Measurements from ENCODE around the gene ADAP2.
A peak's percentile ranks its signal among the peaks of the same experiment; 100 is the strongest.
"Not testable (repeated sequence)": the region's sequence is repeated elsewhere in the genome, so short reads cannot be mapped to it uniquely, and the experiment has no call there.

ADAP2 gene

DNA sequence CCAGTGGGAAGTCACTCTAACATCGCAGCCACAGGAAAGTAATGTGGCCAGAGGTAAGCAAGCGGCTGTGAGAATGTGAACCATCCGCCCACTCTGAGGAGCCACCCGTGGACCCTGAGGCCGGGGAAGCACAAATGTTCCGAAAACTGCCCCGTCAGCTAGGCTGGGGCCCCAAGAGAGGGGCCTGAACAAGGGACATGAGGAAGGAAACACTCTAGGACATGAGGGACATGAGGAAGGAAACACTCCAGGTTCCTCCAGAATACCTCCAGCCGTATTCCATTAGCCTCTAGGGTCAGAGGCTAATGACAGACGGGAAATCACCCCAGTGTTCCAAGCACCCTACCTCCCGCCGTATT is 16.0 kb upstream of the ADAP2 start:
- TF ChIP-seq, protein P1, sequence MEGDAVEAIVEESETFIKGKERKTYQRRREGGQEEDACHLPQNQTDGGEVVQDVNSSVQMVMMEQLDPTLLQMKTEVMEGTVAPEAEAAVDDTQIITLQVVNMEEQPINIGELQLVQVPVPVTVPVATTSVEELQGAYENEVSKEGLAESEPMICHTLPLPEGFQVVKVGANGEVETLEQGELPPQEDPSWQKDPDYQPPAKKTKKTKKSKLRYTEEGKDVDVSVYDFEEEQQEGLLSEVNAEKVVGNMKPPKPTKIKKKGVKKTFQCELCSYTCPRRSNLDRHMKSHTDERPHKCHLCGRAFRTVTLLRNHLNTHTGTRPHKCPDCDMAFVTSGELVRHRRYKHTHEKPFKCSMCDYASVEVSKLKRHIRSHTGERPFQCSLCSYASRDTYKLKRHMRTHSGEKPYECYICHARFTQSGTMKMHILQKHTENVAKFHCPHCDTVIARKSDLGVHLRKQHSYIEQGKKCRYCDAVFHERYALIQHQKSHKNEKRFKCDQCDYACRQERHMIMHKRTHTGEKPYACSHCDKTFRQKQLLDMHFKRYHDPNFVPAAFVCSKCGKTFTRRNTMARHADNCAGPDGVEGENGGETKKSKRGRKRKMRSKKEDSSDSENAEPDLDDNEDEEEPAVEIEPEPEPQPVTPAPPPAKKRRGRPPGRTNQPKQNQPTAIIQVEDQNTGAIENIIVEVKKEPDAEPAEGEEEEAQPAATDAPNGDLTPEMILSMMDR (conservative IDR thresholded peaks at IDR 0.05; ENCODE audit: low read depth, low read length) = no peak
- peaks cover 12% of the 10 kb centered on the region for H3K4me1 ChIP-seq (ENCODE audit: low read depth, poor library complexity, severe bottlenecking)
- H3K27ac ChIP-seq = peak overlapping the region; percentile 38; the same call in 1 of the 2 replicates
- H3K9ac ChIP-seq = peak overlapping the region; percentile 73; the same call in 1 of the 2 replicates
- H3K27me3 ChIP-seq (ENCODE audit: insufficient read depth, low read depth) = no peaks in the 10 kb centered on the region
- peak overlapping the region; percentile 76 for H2AFZ ChIP-seq (ENCODE audit: low read depth)
- H3K4me3 ChIP-seq (IDR thresholded peaks at IDR 0.05; ENCODE audit: insufficient read depth, low read depth, low read length) = peak overlapping the region; percentile 38
- no peaks in the 10 kb centered on the region for H4K20me1 ChIP-seq (ENCODE audit: insufficient read depth)
- peaks cover 27% of the 10 kb centered on the region for H3K79me2 ChIP-seq (ENCODE audit: insufficient read depth, low read depth)
- no peaks in the 10 kb centered on the region; the same call in 1 of the 2 replicates for H3K36me3 ChIP-seq (ENCODE audit: insufficient read depth)
- peak overlapping the region; percentile 65 for H3K4me2 ChIP-seq

DNA sequence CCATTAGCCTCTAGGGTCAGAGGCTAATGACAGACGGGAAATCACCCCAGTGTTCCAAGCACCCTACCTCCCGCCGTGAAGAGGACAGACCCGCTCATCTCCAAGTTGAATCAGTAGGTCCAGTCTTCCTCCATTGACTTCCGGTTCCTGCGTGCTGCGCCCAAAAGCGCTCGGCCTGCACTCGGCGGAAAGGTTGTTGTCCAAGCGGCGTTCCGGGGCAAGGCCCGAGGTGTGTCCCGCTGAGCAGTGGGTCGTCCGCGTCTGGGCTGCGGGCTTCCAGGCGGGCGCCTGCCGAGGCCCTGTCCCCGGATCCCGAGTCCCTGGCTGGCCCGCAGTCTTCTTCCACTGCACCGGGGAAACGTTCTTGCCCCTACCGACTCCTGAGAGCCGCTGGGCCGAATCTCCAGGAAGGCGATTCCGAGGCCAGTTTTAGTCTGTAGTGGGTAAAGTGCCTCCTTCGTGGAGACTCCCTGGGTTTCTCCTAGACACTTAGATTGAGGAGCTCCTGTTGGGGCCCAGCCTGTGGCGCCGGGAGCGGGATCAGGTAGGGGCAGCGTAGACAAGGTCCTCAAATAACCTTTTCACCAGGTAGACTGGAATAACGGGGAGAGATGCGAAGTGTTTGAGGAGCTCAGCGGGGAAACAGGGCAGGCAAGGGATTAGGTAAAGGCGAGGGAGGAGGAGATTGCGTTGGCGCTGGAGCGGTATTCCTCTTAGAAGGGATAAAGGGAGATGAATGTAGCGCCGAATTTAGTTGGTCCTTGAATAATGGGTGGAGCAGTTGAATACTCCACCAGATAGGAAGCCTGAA is 15.4 kb upstream of the ADAP2 start, which contains the start of gene TEFM:
TEFM (minus strand) TSS at position 138 of the 811 bp plus-strand sequence; CDS start at position 98, 40 bp downstream.
- TF ChIP-seq, protein P1 (conservative IDR thresholded peaks at IDR 0.05; ENCODE audit: low read depth, low read length) = no peak
- Histone ChIP-seq H3K4me2 (peak within 1 kb of the TSS; percentile 65), H3K9ac (peak within 1 kb of the TSS; percentile 73), H4K20me1 (ENCODE audit: insufficient read depth) (no peaks in the 10 kb centered on the region), H3K79me2 (ENCODE audit: insufficient read depth, low read depth) (peaks cover 27% of the 10 kb centered on the region), H3K27me3 (ENCODE audit: insufficient read depth, low read depth) (no peaks in the 10 kb centered on the region), H3K27ac (peak within 1 kb of the TSS; percentile 38), H3K36me3 (ENCODE audit: insufficient read depth) (no peaks in the 10 kb centered on the region; the same call in 1 of the 2 replicates), H3K4me3 (IDR thresholded peaks at IDR 0.05; ENCODE audit: insufficient read depth, low read depth, low read length) (peak within 1 kb of the TSS; percentile 38), H3K4me1 (ENCODE audit: low read depth, poor library complexity, severe bottlenecking) (peaks cover 12% of the 10 kb centered on the region), H2AFZ (ENCODE audit: low read depth) (peak within 1 kb of the TSS; percentile 76)

DNA sequence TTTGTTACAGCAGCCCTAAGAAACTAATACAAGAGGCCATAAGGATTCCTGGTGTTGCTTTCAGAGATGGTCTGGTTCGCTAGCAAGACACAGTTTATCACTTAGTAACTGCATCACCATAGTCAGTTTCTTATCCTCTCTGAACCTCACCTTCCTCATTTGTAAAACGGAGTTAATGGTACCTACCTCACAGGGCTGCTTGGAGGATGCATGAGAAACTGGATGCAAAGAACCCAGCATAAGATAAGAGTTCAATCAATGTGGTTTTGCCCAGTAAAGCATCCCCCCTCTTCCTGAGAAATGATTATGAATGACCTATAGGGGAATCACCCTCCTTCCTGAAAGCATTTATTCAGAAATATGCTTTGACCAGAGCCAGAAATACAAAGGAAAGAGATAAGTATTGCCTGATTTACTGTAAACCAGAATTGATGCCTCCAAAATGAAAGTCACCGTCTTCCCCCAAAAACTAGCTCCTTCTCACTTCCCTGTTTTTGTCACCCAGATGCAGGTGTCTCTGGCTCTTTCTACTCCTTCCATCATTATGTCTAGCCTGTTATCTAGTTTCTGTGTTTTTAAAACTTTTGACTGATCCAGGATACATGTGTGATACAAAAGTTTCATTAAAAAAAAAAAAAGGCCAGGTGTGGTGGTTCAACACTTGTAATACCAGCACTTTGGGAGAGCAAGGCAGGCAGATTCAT is 12.9 kb upstream of the ADAP2 start:
- no peaks in the 10 kb centered on the region for H3K27me3 ChIP-seq (ENCODE audit: insufficient read depth, low read depth)
- TF ChIP-seq, protein P1 (conservative IDR thresholded peaks at IDR 0.05; ENCODE audit: low read depth, low read length) = no peak
- H3K9ac ChIP-seq = no peak overlapping the region
- H3K36me3 ChIP-seq (ENCODE audit: insufficient read depth) = no peaks in the 10 kb centered on the region
- H3K79me2 ChIP-seq (ENCODE audit: insufficient read depth, low read depth) = peaks cover 20% of the 10 kb centered on the region
- no peak overlapping the region for H3K4me2 ChIP-seq
- H2AFZ ChIP-seq (ENCODE audit: low read depth) = no peak overlapping the region
- H3K27ac ChIP-seq = no peak overlapping the region
- H3K4me1 ChIP-seq (ENCODE audit: low read depth, poor library complexity, severe bottlenecking) = peaks cover 12% of the 10 kb centered on the region
- no peak overlapping the region for H3K4me3 ChIP-seq (IDR thresholded peaks at IDR 0.05; ENCODE audit: insufficient read depth, low read depth, low read length)
- no peaks in the 10 kb centered on the region for H4K20me1 ChIP-seq (ENCODE audit: insufficient read depth)

DNA sequence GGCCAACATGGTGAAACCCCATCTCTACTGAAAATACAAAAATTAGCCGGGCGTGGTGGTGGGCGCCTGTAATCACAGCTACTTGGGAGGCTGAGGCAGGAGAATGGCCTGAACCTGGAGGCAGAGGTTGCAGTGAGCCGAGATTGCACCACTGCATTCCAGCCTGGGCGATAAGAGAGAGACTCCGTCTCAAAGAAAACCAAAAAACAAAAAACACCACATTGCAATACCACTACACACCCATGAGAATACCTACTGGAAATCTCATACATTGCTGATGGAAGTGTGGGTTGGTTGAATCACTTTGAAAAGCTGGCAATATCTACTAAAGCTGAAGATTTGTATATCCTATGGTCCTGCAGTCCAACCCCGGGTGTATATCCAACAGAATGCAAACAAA is 11.6 kb upstream of the ADAP2 start:
- not testable (repeated sequence) for H3K4me2 ChIP-seq; H3K27ac ChIP-seq; H3K79me2 ChIP-seq (ENCODE audit: insufficient read depth, low read depth); H3K4me1 ChIP-seq (ENCODE audit: low read depth, poor library complexity, severe bottlenecking); H3K4me3 ChIP-seq (IDR thresholded peaks at IDR 0.05; ENCODE audit: insufficient read depth, low read depth, low read length); H2AFZ ChIP-seq (ENCODE audit: low read depth); H3K27me3 ChIP-seq (ENCODE audit: insufficient read depth, low read depth); H3K36me3 ChIP-seq (ENCODE audit: insufficient read depth); H4K20me1 ChIP-seq (ENCODE audit: insufficient read depth); H3K9ac ChIP-seq

All from KMS-11 (cell line).